Esophagus muscularis mucosa (tissue), 3 donors: Measurements from ENCODE around the gene CALML3.

Experiments
- POLR2A ChIP-seq: fragments of 450-650 bp; IDR thresholded peaks from one replicate; pipeline ENCODE4 v1.6.1; 2017; ENCODE audit warnings: antibody characterized with exemption, moderate library complexity, mild to moderate bottlenecking, low read depth
- TF ChIP-seq, protein P1 (sequence below), 3 experiments: fragments of 200-600 bp in 2 of 3; fragments of 450-650 bp in 1 of 3; sonication (generic) in 2 of 3; IDR thresholded peaks; one replicate each; pipeline ENCODE4 v1.5.1; 2017 to 2019; ENCODE audit warnings: antibody characterized with exemption in 3 of 3, mild to moderate bottlenecking in 2 of 3, moderate library complexity in 1 of 3

DNA sequence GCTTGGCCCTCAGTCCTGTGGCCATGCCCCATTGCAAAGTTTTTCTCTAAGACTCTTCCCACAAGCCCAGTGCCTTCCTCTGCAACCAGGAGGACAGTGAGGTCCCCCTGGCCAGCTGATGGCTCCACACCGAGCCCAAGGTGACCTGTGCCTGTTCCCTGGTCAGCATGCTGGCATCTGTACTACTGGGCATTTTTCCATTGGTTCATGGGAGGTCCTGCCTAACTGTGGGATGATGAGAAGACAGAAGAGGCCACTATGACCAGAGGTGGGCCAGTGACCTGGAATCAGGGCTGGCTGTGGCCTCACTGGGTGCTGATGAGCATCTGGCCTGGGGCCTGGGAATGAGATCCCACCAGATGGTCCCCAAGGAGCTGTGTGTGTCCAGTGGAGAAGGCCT is 20.2 kb downstream of the CALML3 start:
- TF ChIP-seq, protein P1, sequence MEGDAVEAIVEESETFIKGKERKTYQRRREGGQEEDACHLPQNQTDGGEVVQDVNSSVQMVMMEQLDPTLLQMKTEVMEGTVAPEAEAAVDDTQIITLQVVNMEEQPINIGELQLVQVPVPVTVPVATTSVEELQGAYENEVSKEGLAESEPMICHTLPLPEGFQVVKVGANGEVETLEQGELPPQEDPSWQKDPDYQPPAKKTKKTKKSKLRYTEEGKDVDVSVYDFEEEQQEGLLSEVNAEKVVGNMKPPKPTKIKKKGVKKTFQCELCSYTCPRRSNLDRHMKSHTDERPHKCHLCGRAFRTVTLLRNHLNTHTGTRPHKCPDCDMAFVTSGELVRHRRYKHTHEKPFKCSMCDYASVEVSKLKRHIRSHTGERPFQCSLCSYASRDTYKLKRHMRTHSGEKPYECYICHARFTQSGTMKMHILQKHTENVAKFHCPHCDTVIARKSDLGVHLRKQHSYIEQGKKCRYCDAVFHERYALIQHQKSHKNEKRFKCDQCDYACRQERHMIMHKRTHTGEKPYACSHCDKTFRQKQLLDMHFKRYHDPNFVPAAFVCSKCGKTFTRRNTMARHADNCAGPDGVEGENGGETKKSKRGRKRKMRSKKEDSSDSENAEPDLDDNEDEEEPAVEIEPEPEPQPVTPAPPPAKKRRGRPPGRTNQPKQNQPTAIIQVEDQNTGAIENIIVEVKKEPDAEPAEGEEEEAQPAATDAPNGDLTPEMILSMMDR (IDR thresholded peaks at IDR 0.05): no peak
- TF ChIP-seq POLR2A: no peak
